ENCODE data around the gene CHODL.

CHODL gene

DNA sequence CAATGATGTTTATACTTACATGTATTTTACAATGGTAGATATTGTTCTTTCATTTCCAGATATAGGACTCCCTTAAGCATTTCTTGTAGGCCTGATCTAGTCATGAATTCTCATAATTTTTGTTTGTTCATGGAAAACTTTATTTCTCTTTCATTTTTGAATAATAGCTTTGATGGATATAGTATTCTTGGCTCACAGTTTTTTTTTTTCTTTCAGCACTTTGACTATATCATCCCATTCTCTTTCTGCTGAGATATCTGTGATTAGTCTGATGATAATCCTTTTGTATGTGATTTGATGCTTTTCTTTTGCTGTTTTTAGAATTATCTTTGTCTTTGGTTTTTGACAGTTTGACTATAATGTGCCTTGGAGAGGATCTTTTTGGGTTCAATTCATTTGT lies 24.1 kb upstream of the CHODL start:
- Histone ChIP-seq H3K4me3 (replicated peaks; ENCODE audit: insufficient read depth, low read length) (no peak overlapping the region), H3K27ac (replicated peaks) (no peak overlapping the region), H3K27me3 (ENCODE audit: insufficient read depth, poor library complexity, severe bottlenecking) (no peaks in the 10 kb centered on the region)
- TF ChIP-seq, protein P1, sequence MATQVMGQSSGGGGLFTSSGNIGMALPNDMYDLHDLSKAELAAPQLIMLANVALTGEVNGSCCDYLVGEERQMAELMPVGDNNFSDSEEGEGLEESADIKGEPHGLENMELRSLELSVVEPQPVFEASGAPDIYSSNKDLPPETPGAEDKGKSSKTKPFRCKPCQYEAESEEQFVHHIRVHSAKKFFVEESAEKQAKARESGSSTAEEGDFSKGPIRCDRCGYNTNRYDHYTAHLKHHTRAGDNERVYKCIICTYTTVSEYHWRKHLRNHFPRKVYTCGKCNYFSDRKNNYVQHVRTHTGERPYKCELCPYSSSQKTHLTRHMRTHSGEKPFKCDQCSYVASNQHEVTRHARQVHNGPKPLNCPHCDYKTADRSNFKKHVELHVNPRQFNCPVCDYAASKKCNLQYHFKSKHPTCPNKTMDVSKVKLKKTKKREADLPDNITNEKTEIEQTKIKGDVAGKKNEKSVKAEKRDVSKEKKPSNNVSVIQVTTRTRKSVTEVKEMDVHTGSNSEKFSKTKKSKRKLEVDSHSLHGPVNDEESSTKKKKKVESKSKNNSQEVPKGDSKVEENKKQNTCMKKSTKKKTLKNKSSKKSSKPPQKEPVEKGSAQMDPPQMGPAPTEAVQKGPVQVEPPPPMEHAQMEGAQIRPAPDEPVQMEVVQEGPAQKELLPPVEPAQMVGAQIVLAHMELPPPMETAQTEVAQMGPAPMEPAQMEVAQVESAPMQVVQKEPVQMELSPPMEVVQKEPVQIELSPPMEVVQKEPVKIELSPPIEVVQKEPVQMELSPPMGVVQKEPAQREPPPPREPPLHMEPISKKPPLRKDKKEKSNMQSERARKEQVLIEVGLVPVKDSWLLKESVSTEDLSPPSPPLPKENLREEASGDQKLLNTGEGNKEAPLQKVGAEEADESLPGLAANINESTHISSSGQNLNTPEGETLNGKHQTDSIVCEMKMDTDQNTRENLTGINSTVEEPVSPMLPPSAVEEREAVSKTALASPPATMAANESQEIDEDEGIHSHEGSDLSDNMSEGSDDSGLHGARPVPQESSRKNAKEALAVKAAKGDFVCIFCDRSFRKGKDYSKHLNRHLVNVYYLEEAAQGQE (IDR thresholded peaks at IDR 0.05; ENCODE audit: insufficient replicate concordance, low read depth) = no peak
- TF ChIP-seq, protein P2, sequence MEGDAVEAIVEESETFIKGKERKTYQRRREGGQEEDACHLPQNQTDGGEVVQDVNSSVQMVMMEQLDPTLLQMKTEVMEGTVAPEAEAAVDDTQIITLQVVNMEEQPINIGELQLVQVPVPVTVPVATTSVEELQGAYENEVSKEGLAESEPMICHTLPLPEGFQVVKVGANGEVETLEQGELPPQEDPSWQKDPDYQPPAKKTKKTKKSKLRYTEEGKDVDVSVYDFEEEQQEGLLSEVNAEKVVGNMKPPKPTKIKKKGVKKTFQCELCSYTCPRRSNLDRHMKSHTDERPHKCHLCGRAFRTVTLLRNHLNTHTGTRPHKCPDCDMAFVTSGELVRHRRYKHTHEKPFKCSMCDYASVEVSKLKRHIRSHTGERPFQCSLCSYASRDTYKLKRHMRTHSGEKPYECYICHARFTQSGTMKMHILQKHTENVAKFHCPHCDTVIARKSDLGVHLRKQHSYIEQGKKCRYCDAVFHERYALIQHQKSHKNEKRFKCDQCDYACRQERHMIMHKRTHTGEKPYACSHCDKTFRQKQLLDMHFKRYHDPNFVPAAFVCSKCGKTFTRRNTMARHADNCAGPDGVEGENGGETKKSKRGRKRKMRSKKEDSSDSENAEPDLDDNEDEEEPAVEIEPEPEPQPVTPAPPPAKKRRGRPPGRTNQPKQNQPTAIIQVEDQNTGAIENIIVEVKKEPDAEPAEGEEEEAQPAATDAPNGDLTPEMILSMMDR (IDR thresholded peaks at IDR 0.05; ENCODE audit: insufficient read depth, low read length) = no peak
- TF ChIP-seq GABPA (IDR thresholded peaks at IDR 0.05; ENCODE audit: low read depth) (no peak), POLR2AphosphoS5 (IDR thresholded peaks at IDR 0.05; ENCODE audit: low read depth) (no peak), SPI1 (IDR thresholded peaks at IDR 0.05; ENCODE audit: borderline replicate concordance, low read depth) (no peak)
- DNase-seq (ENCODE audit: low read depth in 1 of 2, low spot score in 1 of 2) = no peak

DNA sequence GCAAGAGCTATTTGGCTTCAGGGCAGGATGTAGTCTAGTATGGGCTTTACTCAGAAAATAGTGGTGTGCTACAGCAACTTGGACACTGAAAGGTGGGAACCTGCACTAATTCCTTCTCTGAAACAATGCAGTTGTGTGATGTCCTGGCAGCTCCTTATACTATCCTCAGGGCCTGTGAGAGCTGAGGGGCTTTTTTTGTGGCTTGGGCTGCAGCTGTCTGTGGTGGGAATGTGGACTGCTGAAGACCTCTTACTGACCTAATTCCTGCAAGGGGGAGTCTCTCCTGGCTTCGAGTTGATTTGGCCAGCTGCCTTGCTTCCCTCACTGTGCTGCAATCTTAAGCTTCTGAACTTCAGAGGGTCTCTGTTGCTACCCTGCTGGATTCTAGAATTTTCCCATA lies 22.3 kb upstream of the CHODL start:
- H3K27ac ChIP-seq (replicated peaks) = no peak overlapping the region
- no peak overlapping the region for H3K4me3 ChIP-seq (replicated peaks; ENCODE audit: insufficient read depth, low read length)
- TF ChIP-seq, protein P1 (IDR thresholded peaks at IDR 0.05; ENCODE audit: insufficient replicate concordance, low read depth) = no peak
- TF ChIP-seq, protein P2 (IDR thresholded peaks at IDR 0.05; ENCODE audit: insufficient read depth, low read length) = no peak
- TF ChIP-seq GABPA (IDR thresholded peaks at IDR 0.05; ENCODE audit: low read depth) = no peak
- TF ChIP-seq SPI1 (IDR thresholded peaks at IDR 0.05; ENCODE audit: borderline replicate concordance, low read depth) = no peak
- no peak for TF ChIP-seq POLR2AphosphoS5 (IDR thresholded peaks at IDR 0.05; ENCODE audit: low read depth)
- H3K27me3 ChIP-seq (ENCODE audit: insufficient read depth, poor library complexity, severe bottlenecking) = no peaks in the 10 kb centered on the region
- no peak for DNase-seq (ENCODE audit: low read depth in 1 of 2, low spot score in 1 of 2)

DNA sequence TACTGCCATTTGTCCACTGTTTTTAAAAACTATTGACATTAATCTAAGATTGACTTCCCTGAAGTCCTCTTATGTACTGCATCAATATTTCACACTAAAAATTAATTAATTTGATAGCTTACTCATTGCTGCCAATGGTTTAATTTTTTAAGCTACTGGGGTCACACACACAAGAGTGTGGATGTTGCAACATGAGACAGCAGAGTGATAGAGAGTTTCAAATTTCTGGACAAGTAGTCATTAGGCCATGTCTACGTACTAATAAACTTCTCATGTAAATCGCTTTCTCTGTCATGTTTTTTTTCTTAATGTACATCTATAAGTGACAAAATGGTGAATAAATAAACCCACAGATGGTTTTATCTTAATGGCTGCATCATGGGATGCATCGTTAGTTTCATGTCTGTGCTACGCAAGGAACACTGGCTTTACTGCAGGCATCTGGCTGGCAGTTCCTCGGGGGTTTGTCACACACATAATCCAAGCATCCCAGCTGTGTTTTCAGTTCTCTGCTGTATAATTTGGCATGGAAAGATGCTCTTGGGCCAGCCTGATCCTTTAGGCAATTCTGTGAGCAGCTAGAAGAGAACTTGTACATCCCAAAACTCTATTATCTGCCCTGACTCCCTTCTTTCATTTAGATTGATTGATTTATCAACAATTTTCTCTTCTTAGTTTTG lies 16.4 kb upstream of the CHODL start:
- no peak overlapping the region for H3K27ac ChIP-seq (replicated peaks)
- no peaks in the 10 kb centered on the region for H3K27me3 ChIP-seq (ENCODE audit: insufficient read depth, poor library complexity, severe bottlenecking)
- DNase-seq (ENCODE audit: low read depth in 1 of 2, low spot score in 1 of 2) = no peak
- no peak overlapping the region for H3K4me3 ChIP-seq (replicated peaks; ENCODE audit: insufficient read depth, low read length)
- TF ChIP-seq, protein P1 (IDR thresholded peaks at IDR 0.05; ENCODE audit: insufficient replicate concordance, low read depth) = no peak
- TF ChIP-seq SPI1 (IDR thresholded peaks at IDR 0.05; ENCODE audit: borderline replicate concordance, low read depth) = no peak
- no peak for TF ChIP-seq GABPA (IDR thresholded peaks at IDR 0.05; ENCODE audit: low read depth)
- TF ChIP-seq POLR2AphosphoS5 (IDR thresholded peaks at IDR 0.05; ENCODE audit: low read depth) = no peak
- TF ChIP-seq, protein P2 (IDR thresholded peaks at IDR 0.05; ENCODE audit: insufficient read depth, low read length) = no peak

All from HL-60 (cell line).